Measurements from ENCODE around the gene IZUMO4. TPM values are rescaled to one million over a fixed set of nuclear protein-coding genes. Genes with fewer than 3 reads are reported as not detected.

IZUMO4 gene
- 1.7 TPM for total RNA-seq
- long read RNA-seq, partial matches to known transcripts = 0 of 1 reads
- long read RNA-seq, other reads (novel, unspliced or antisense) = 0 of 1 reads

GRCh38 chr19:2096480-2097202 is at the start of gene IZUMO4:
Gene IZUMO4, plus strand, starts transcription at chr19:2096915. Its CDS starts 31 bp downstream, at chr19:2096946.
- DNase-seq (peak; percentile 100), ATAC-seq (ENCODE audit: poor library complexity) (peak; percentile 93)
- intact Hi-C loops (cut with DNase I) = no loop called here

- DNase-seq = no peak
- intact Hi-C loops (cut with DNase I) = no loop called here
- ATAC-seq (ENCODE audit: poor library complexity) = no peak
Measured at GRCh38 chr19:2047076-2047448, 49.7 kb upstream of the IZUMO4 start.

GRCh38 chr19:2047449-2048103 is 49.1 kb upstream of the IZUMO4 start:
- DNase-seq = peak; percentile 77
- ATAC-seq (ENCODE audit: poor library complexity) = no peak
- intact Hi-C loops (cut with DNase I) = no loop called here

- ATAC-seq (ENCODE audit: poor library complexity) = no peak
- intact Hi-C loops (cut with DNase I) = no loop called here
- DNase-seq = peak; percentile 33
Measured at GRCh38 chr19:2048104-2048958, 48.4 kb upstream of the IZUMO4 start.

- ATAC-seq (ENCODE audit: poor library complexity) (peak; percentile 5), DNase-seq (peak; percentile 61)
- intact Hi-C loops (cut with DNase I) = no loop called here
Measured at GRCh38 chr19:2048959-2049740, 47.6 kb upstream of the IZUMO4 start.

GRCh38 chr19:2049741-2050348 is 46.9 kb upstream of the IZUMO4 start:
- DNase-seq = peak; percentile 89
- ATAC-seq (ENCODE audit: poor library complexity) = peak; percentile 68
- intact Hi-C loops (cut with DNase I) = no loop called here

- ATAC-seq (ENCODE audit: poor library complexity) = peak; percentile 0
Measured at GRCh38 chr19:2050349-2050990, 46.2 kb upstream of the IZUMO4 start.

GRCh38 chr19:2050991-2051772 is 45.5 kb upstream of the IZUMO4 start, which contains the start of gene MKNK2:
Gene MKNK2, minus strand, starts transcription at chr19:2051244. Its CDS starts 393 bp downstream, at chr19:2050851.
- ATAC-seq (ENCODE audit: poor library complexity) (peak; percentile 77), DNase-seq (peak; percentile 96)
- intact Hi-C loops (cut with DNase I) = no loop called here

More at GRCh38 chr19:2050349-2050990, 46.2 kb upstream of the IZUMO4 start:
- intact Hi-C loops (cut with DNase I) = no loop called here
- peak; percentile 57 for DNase-seq

- intact Hi-C loops (cut with DNase I) = no loop called here
- ATAC-seq (ENCODE audit: poor library complexity) = no peak
- peak; percentile 79 for DNase-seq
Measured at GRCh38 chr19:2051773-2052704, 44.7 kb upstream of the IZUMO4 start.

- DNase-seq (peak; percentile 92), ATAC-seq (ENCODE audit: poor library complexity) (peak; percentile 5)
- intact Hi-C loops (cut with DNase I) = no loop called here
Measured at GRCh38 chr19:2053601-2054389, 42.9 kb upstream of the IZUMO4 start.

GRCh38 chr19:2054763-2055162 is 42.0 kb upstream of the IZUMO4 start:
- intact Hi-C loops (cut with DNase I) = no loop called here

GRCh38 chr19:2055931-2056836 is 40.5 kb upstream of the IZUMO4 start:
- ATAC-seq (ENCODE audit: poor library complexity) = peak; percentile 17
- intact Hi-C loops (cut with DNase I) = no loop called here
- peak; percentile 74 for DNase-seq

More at GRCh38 chr19:2054763-2055162, 42.0 kb upstream of the IZUMO4 start:
- DNase-seq (peak; percentile 43), ATAC-seq (ENCODE audit: poor library complexity) (no peak)

- DNase-seq = no peak
- ATAC-seq (ENCODE audit: poor library complexity) = no peak
- intact Hi-C loops (cut with DNase I) = no loop called here
Measured at GRCh38 chr19:2056837-2057192, 39.9 kb upstream of the IZUMO4 start.

Data from Right ventricle myocardium superior (tissue), 1 donor.